ENCODE measurements around the gene ATF4.

The ATF4 gene, protein sequence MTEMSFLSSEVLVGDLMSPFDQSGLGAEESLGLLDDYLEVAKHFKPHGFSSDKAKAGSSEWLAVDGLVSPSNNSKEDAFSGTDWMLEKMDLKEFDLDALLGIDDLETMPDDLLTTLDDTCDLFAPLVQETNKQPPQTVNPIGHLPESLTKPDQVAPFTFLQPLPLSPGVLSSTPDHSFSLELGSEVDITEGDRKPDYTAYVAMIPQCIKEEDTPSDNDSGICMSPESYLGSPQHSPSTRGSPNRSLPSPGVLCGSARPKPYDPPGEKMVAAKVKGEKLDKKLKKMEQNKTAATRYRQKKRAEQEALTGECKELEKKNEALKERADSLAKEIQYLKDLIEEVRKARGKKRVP

DNA sequence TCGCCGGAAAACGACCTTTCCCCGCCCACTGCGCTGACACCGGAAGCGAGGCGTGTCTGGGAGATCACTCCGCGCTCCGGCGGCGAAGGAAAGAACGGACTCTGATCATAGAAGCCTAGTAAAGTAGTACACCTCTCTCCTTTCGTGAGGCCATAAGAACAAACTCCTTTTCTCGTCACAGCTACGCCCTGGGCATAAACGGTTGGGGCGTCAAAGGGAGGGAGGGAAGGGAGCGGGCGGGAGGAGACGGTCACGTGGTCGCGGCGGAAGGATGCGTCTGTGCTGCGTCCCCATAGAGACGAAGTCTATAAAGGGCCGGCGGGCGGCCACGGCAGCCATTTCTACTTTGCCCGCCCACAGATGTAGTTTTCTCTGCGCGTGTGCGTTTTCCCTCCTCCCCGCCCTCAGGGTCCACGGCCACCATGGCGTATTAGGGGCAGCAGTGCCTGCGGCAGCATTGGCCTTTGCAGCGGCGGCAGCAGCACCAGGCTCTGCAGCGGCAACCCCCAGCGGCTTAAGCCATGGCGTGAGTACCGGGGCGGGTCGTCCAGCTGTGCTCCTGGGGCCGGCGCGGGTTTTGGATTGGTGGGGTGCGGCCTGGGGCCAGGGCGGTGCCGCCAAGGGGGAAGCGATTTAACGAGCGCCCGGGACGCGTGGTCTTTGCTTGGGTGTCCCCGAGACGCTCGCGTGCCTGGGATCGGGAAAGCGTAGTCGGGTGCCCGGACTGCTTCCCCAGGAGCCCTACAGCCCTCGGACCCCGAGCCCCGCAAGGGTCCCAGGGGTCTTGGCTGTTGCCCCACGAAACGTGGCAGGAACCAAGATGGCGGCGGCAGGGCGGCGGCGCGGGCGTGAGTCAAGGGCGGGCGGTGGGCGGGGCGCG, at the start of gene ATF4:
ATF4 (plus strand) TSS at position 337 of the 880 bp plus-strand sequence. CDS start 884 bp downstream, outside the sequence.
- peak; percentile 91 for DNase-seq

DNA sequence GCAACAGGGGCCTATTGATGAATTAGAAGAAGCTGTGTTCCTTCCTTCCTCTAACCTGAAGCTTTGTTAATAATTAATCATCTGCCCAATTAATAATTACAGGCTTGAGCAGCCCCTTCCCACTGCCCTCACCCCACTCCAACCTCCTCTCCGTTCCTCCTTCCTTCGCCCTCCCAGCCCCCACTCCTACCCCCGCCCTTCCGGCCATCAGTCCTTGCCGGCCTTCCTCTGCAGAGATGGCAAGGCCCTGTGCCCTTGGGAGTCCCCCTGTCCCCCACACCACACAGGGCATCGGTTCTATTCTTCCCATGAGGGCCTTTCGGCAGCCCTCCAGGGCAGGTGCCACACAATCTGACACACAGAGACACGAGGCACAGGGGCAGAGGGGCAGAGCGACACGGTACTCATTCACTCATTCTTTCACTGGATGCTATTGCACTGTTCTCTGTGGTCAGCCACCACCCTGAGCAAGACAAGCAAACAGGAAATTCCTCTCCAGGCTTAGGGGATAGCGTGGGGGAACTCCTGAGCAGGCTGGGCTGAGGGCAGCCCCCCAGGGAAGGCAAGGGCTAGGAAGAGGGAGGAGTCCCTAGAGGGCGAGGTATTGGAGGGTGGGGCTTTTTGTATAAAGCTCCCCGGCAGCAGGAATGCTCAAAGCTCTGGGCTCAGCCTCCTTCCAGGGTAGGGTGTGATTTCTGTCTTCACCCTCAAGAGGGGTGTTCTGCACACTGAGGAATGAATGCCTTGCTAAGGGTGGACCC, 48.8 kb upstream of the ATF4 start:
- peak; percentile 83 for DNase-seq

DNA sequence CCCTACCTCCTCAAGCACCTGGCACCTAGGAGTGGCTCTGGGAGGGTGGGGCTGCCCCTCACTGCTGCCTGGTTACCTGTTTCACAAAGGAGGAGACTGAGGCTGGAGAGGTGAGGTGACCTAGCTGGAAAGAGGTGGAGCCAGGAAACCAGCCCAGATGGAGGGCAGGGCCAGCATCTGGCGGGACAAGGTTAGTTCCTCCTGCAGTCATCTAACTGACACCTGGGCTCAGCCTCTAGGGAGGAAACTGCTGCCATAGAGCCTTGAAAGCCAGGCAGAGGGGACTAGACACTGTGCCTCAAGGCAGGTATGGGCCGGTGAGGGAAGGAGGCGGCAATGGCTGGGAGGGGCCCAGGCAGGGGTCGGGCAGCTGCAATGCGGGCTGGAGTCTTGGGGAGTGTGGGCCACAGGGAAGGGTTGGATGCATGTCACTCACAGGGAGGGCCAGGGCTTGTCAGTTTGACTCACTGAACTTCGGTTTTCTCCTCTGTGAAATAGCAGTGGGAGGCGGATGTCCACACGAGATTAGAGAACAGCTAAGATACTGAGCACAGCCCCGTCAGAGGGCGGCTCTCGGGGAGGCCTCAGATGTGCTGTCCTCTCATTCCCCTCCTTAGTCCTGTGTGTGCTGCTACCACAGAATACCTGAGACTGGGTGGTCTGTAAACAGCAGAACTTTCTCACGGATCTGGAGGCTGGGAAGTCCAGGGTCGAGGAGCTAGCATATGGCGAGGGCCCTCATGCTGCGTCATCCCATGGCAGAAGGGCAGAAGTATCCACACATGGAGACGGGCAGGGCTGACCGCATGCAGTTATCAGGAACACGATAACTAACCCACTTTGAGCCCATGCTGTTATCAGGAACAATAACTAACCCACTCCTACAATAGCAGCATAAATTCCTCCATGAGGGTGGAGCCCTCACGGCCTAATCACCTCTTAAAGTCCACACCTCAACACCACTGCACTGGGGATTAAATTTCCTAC, 47.5 kb upstream of the ATF4 start:
- DNase-seq = peak; percentile 94

DNA sequence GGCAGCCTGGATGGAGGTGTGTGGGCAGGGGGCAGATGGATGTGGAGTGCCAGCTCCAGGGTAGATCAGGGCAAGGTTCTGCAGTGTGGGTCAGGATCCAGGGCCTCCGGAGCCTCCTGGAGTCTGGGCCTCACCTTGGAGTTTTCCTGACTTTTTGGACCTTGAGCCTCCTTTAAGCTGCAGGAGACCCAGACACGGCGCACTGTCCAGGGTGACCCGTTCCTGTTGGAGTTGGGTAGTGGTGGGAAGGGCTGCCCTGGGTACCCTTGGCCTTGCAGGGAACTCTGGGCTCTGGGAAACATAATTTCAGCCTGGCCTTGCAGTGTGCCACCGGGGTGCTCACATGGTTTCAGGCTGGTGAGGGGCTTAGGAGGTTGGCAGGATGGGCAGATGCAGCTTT, 46.5 kb upstream of the ATF4 start:
- DNase-seq = no peak

DNA sequence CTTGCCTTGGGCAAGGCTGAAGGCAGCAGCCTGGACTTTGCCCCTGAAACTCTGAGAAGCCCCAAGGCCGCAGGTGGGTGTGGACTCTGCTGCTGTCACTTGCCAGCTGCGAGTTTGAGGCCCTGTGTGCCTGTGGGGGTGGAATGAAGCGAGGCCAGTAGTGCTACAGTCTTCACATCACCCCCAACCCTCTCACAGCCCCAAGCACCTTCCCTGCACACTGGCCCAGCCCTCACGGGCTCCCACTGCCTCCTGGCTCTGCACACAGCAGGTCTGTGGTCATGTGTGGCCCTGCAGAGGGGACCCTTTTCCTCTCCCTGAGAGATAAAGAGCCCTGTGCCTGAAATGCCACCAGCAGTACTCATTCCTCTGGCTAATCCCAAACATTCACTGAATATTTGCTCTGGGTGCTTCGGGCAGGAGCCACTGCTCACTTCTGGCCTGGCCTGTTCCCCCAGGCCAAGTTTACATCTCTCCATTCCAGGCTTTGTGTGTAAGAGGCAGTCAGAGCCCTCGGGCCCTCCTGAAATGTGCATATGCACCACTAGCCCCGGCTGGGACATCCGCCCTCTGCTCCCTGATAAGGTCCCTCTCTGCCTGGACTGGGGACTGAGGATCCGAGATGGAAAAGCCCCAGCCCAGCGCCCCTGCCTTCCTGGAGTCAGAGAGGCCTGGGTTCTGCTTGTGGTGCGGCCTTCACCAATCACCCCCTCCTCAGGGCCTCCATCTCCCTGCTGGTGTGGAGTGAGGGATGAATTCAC, 45.8 kb upstream of the ATF4 start:
- DNase-seq = no peak

DNA sequence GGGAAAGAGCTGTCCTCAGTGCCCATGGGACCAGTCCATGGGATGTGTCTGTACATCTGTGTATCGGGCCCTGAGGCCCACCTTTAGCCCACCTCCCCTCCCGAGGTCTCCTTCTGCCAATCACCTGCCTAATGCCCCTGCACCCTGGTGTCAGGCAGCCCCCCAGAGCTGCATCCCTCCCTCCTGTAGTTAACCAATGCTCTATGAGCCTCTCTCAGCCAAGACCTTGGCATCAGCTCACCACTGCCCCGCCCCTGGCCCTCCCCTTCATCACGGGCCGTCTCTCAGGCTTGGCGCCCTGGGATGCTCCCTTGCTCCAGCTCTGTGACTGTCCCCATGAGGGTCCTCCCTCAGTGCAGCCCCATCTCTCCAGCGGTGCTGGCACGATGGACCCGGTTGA, 45.0 kb upstream of the ATF4 start:
- DNase-seq = no peak

DNA sequence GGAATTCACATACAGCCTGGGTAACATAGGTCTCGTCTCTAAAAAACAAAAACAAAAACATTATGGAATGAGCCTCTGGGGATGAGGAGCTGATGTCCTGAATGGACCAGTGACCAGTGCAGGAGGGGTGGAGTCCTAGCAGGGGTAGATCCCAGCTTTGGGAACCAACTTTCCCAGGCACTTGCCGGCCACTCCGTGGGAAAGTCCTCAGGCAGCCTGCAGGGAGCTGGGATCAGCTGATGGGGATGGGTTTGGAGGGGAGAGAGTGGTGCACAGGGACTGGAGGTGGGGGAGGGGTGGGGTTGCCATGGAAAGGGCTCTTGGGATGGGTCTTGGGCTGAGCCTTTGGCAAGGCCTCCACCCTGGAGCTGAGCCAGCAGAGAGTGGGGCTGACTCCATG, 44.5 kb upstream of the ATF4 start:
- DNase-seq = no peak

DNA sequence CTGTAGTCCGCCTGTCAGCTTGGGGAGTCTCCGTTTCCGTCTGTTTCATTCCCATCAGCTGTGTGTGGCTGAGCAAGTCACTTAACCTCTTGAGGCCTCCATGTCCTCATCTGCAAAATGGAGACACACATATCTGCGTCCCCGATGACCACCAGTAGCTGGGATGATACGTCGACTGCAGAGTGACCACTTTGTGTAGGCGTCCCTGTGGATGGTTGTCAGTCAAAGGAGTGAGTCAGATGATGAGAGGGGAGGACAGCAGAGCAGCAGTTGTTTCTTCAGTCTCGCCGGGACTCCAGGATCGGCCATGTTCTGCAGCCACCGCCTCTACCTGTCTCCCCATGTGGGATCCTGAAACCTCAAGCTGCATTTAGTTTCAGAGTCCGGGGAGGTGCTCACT, 43.7 kb upstream of the ATF4 start:
- no peak for DNase-seq

DNA sequence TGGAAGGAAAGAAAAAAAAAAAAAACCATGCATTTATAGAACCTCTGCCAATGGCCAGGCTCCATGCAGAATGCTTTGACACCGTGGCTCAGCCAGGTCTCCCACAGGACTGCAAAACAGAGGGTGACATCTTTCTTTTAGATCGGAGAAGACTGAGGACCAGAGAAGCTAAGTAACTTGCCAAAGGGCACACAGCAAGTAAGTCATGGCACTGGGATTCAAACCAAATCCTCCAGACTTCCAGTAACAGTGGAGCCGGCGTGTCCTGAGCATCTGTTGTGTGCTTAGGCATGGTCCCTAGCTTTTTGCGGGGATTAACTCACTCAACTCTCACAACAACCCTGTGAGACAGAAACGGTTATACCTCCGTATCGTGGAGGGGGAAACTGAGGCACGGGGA, 42.8 kb upstream of the ATF4 start:
- no peak for DNase-seq

DNA sequence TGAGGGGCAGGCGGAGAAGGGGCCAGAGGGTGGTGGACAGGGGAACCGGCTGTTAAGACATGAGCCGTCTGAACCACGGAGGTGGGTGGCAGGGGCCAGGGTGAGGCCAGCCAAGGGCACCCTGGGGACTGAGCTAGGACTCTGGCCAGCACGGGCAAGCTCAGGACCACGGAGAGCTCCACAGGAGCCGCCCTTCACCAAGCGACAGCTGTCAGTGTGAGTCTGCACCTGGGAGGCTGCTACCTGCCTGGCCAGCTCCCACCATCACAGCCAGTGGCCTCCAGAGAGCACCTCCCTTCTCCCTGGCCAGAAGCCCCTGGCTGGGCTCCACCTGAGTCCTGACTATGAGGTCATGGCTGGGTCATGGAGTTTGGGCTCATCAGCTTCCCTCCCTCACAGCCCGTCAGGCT, 41.9 kb upstream of the ATF4 start:
- peak; percentile 49 for DNase-seq

DNA sequence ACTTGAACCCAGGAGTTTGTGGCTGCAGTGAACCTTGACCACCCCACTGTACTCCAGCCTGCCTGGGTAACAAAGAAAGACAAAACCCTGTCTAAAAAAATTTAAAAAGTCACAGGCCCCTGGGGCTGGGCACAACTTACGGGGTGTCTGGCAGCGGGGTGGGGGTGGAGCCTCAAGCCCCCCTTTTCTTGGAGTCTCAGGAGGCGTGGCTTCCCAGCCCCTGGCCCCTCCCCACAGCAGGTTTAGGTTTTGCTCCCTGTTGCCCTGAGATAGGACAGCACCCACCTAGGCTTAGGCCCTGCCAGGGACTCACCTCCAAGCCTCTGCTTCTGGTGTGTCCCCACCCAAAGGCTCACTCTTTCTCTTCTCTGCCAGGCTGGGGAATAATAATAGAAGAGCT, 41.1 kb upstream of the ATF4 start:
- DNase-seq = no peak

DNA sequence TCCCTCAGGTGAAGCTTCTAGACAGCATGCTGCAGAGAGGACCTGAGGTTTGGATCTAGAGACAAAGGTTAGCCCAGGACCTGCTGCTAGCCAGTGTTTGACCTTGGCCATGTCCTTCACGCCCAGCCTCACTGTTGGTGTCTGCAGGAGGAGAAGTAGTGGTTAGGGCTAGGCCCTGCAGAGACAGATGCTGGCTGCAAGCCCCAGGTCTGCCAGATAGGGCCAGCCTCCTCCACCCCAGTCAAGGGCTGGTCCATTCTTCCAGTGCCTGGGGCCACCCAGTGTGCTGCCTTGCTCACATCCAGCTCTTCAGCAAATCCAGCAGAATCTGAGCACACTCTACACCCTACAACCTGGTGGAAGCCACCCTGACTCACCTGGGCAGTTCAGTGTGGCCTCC, 39.8 kb upstream of the ATF4 start:
- no peak for DNase-seq

DNA sequence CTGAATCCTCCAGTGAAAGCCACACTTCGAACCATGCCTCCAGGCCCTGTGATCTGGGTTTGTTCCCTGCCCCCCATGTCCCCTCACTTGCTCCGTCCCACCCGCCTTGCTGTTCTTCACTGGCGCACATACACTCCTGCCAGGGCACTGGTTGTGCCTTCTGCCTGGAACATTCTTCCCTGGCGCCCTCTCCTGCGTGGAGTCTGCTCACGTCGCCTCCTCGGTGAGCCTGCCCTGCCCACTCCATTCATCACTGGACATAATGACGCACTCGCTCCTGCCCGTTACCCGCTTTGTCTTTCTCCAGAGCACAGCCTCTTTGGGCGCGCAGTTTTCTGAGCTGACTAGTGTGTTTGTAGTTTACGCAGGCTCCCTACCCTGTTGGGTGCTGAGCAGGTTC, 39.3 kb upstream of the ATF4 start:
- no peak for DNase-seq

DNA sequence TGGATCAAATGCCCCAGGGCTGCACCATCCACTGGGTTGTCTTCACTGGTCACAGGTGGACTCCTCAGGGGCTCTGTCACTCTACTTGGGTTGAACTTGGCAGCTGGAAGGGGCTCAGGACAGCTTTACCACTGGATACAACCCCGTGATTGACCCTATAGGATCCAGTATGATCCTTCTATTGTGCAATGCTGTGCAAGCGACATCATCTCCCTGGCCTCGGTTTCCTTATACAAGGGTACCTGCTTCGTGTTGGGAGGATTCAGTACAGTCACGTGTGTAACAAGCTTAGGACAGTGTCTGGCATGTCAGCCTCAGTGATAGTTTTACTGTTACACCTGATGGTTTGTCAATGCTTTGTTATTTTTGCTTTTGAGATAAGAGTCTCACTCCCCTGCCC, 38.8 kb upstream of the ATF4 start:
- DNase-seq = no peak

DNA sequence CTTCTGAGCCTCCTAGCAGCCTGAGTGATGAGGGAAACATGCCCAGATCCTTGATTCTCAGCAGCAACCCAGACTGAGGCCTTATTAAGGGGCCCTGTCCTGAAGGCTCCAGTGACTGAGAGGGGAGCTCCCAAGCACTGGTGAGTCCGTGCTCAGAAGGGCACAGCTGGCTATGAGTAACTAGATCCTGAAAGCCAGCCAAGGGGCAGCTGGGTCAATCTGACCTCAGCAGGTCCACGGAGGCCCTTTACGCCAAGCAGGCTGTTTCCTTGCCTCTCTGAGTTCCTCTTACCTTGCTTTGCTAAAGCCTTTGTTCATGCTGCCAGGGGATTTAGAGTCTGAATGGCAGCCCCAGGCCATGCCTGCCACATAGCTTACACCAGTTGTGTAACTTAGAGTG, 37.6 kb upstream of the ATF4 start:
- DNase-seq = no peak

DNA sequence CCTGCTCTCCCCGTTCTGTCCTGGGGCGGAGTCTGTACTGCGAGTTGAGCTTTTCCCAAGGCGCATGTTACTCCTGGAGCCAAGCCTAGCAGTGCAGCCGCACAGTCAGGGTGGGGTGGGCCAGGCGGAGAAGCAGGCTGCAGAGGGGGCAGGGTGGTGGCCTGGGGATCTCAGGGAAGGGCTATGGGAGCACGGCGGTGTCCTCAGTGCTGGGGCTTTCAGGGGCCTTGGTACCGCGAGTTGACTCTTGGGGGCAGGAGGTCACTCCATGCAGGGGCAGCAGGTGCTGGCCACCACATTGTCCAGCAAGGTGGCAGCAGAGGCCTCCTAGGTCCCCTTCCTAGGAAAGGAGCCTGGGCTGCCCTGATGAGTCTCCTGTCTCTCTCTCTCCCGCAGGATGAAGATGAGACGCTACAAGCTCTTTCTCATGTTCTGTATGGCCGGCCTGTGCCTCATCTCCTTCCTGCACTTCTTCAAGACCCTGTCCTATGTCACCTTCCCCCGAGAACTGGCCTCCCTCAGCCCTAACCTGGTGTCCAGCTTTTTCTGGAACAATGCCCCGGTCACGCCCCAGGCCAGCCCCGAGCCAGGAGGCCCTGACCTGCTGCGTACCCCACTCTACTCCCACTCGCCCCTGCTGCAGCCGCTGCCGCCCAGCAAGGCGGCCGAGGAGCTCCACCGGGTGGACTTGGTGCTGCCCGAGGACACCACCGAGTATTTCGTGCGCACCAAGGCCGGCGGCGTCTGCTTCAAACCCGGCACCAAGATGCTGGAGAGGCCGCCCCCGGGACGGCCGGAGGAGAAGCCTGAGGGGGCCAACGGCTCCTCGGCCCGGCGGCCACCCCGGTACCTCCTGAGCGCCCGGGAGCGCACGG, 33.2 kb upstream of the ATF4 start:
- DNase-seq = no peak

DNA sequence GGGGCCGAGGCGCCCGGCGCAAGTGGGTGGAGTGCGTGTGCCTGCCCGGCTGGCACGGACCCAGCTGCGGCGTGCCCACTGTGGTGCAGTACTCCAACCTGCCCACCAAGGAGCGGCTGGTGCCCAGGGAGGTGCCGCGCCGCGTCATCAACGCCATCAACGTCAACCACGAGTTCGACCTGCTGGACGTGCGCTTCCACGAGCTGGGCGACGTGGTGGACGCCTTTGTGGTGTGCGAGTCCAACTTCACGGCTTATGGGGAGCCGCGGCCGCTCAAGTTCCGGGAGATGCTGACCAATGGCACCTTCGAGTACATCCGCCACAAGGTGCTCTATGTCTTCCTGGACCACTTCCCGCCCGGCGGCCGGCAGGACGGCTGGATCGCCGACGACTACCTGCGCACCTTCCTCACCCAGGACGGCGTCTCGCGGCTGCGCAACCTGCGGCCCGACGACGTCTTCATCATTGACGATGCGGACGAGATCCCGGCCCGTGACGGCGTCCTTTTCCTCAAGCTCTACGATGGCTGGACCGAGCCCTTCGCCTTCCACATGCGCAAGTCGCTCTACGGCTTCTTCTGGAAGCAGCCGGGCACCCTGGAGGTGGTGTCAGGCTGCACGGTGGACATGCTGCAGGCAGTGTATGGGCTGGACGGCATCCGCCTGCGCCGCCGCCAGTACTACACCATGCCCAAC, 32.4 kb upstream of the ATF4 start:
- no peak for DNase-seq

DNA sequence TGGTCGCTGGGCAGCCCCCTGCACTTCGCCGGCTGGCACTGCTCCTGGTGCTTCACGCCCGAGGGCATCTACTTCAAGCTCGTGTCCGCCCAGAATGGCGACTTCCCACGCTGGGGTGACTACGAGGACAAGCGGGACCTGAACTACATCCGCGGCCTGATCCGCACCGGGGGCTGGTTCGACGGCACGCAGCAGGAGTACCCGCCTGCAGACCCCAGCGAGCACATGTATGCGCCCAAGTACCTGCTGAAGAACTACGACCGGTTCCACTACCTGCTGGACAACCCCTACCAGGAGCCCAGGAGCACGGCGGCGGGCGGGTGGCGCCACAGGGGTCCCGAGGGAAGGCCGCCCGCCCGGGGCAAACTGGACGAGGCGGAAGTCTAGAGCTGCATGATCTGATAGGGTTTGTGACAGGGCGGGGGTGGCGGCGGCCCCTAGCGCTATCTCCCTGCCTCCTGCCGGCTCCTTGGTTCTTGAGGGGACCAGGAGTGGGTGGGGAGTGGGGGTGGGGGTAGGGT, 31.7 kb upstream of the ATF4 start:
- DNase-seq = no peak
